Measurements from ENCODE around the gene ZNF346.
"Not testable (repeated sequence)": the region's sequence is repeated elsewhere in the genome, so short reads cannot be mapped to it uniquely, and the experiment has no call there.

The ZNF346 gene

GRCh38 chr5:177010153-177010552 lies 12.3 kb upstream of the ZNF346 start:
- no peak for DNase-seq (ENCODE audit: low read depth)

GRCh38 chr5:177015156-177015555 lies 7.3 kb upstream of the ZNF346 start:
- no peak for DNase-seq (ENCODE audit: low read depth)

DNA sequence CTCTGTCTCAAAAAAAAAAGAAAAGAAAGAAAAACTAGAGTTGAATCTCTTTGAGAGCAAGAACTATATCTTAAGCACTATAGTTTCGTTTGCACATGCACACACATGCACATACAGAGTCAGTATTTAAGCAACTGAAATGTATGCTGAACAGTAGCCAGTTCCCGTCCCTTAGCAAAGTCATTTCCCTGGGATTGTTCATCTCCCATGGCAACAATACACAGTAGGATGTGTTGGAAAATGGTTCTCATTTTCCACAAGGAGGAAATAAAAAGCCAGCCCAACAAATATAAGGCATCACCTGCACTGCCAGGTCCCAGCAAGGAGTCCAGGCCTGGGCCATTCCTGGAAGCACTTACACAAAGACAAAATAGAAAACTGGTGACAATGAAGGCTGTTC lies 4.2 kb upstream of the ZNF346 start:
- DNase-seq (ENCODE audit: low read depth), result no peak

DNA sequence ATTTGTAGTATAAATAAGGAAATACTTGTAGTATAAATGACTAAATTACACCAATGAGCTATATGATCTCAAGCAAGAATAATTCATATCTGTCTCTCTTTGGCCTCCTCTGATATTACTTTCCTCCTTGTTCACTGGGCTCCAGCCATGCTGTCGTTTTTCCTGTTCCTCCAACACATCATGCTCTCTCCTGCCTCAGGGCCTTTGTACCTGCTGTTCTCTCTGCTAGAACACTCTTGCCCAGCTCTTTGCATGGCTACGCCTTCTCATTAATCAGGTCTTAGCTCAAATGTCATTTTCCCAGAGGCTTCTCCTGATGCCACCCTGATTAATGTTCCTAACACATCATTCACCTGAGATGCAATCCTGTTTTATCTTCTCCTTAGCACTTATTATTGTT lies 2.5 kb upstream of the ZNF346 start:
- DNase-seq (ENCODE audit: low read depth), result no peak

DNA sequence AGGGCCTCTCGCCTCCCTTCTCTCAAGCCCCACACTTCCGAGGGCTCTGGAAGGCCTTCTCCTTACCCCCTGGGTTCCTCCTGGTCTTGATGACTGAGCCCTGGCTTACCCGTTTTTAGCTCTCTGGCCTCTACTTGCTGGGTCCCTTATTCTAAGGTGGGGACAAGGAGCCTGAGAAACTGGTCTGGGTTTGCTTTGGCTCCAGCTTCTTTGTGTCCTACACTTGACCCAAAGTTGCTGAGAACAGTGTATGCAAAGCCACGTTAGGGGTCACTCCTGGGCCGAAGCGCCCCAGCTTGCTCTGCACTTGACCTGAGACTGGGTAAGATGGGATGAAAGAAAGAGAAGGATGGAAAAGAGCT lies 788 bp downstream of the ZNF346 start:
- peak; percentile 4 for DNase-seq (ENCODE audit: low read depth)

- no peak for DNase-seq (ENCODE audit: low read depth)
Observed at GRCh38 chr5:177024559-177024958, 2.1 kb downstream of the ZNF346 start.

- no peak for DNase-seq (ENCODE audit: low read depth)
Observed at GRCh38 chr5:177025101-177025601, 2.7 kb downstream of the ZNF346 start.

DNA sequence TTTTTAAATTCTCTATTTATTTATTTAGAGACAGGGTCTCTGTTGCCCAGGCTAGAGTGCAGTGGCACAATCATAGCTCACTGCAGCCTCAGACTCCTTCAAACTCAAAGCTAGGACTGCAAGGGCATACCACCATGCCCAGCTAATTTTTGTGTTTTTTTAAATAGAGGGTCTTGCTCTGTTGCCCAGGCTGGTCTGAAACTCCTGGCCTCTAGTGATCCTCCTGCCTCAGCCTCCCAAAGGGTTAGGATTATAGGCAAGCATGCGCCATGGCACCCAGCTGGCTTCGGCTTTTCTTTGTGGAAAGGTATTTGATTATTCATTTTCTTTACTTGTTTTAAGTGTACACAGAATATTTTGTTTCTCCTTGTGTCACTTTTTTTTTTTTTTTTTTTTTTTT lies 5.2 kb downstream of the ZNF346 start:
- DNase-seq (ENCODE audit: low read depth), result no peak

DNA sequence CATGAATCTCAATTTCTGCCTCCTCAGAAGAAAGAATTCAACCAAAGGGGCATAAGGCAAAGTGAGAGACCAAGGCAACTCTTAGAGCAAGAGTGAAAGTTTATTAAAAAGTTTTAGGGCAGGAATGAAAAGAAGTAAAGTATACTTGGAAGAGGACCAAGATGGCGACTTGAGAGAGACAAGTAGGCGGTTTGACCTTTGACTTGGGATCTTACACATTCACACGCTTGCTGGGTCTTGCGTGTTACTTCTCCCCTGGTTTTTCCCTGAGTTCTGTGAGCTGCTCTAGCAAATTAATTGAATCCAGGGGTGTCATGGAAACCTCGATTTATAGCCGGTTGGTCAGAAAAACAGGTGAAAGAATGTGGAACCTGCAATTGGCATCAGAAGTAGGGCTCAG lies 7.0 kb downstream of the ZNF346 start:
- no peak for DNase-seq (ENCODE audit: low read depth)

DNA sequence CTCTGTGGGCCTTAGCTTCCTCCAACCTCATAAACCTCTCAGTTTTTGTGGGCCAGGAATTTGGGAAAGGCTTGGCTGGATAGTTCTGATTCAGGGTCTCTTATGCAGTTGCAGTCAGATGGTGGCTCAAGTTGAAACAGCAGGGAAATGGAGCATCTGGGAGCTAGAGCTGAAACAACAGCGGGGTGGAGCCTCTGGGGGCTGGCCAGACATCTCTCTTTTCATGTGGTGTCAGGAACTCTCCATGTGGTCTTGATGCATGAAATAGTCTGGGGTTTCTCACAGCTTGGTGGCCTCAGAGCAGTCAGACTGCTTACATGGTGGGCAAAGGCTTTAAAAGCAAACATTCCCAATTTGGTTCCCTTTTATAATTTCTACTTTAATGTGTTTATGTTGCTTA lies 13.5 kb downstream of the ZNF346 start:
- no peak for DNase-seq (ENCODE audit: low read depth)

- DNase-seq (ENCODE audit: low read depth), result no peak
Observed at GRCh38 chr5:177036443-177036842, 13.9 kb downstream of the ZNF346 start.

DNA sequence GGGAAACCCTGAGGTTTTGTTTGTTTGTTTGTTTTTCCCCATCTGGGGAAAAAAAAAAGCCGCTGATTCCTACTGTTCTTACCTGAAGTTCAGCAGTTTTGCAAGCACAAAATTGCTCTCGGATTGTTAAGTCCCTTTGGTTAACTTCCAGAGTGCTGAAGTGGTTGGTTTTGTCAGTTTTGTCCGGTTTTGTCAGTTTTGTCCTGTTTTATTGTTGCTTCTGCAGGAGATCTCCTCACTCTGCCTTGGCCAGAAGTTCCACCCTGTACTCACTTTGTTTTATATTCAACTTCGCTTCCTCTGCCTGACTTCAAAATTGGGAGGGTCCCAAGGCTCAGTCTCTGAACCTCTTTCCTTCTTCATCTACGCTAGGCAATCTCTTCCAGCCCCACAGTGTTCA lies 14.4 kb downstream of the ZNF346 start:
- no peak for DNase-seq (ENCODE audit: low read depth)

GRCh38 chr5:177040814-177041420 lies 18.4 kb downstream of the ZNF346 start:
- DNase-seq (ENCODE audit: low read depth), result no peak

GRCh38 chr5:177041936-177042335 lies 19.4 kb downstream of the ZNF346 start:
- no peak for DNase-seq (ENCODE audit: low read depth)

DNA sequence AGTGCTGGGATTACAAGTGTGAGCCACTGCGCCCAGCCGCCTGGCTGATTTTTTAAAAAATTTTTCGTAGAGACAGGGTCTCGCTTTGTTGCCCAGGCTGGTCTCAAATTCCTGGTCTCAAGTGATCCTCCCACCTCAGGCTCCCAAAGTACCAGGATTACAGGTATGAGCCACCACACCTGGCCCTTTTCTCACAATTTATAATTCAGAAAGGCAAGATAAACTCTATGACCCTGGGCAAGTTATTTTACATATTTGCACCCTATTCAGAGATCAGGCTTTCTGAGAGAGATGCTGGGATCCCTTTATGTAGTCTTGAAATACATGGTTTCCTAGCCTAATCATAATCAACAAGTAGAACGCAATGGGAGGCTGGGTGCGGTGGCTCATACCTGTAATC lies 20.6 kb downstream of the ZNF346 start:
- DNase-seq (ENCODE audit: low read depth), result no peak

- DNase-seq (ENCODE audit: low read depth), result no peak
Observed at GRCh38 chr5:177043958-177044357, 21.5 kb downstream of the ZNF346 start.

GRCh38 chr5:177044641-177045040 lies 22.1 kb downstream of the ZNF346 start:
- no peak for DNase-seq (ENCODE audit: low read depth)

GRCh38 chr5:177045631-177046030 lies 23.1 kb downstream of the ZNF346 start:
- no peak for DNase-seq (ENCODE audit: low read depth)

DNA sequence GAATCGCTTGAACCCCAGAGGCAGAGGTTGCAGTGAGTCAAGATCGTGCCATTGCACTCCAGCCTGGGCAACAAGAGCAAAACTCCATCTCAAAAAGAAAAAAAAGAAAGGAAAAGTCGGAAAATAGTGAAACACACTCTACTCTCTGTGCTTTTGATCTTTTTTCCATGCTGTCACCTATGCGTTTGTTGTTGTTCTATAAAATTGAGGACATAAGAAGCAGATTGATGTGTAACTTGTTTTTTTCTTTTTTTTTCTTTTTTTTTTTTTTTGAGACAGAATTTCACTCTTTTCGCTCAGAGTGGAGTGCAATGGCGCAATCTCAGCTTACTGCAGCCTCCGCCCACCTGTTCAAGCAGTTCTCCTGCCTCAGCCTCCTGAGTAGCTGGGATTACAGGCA lies 26.0 kb downstream of the ZNF346 start:
- DNase-seq (ENCODE audit: low read depth), result not testable (repeated sequence)

- DNase-seq (ENCODE audit: low read depth), result no peak
Observed at GRCh38 chr5:177049285-177049684, 26.8 kb downstream of the ZNF346 start.

- DNase-seq (ENCODE audit: low read depth), result no peak
Observed at GRCh38 chr5:177064500-177065277, 42.2 kb downstream of the ZNF346 start.

DNA sequence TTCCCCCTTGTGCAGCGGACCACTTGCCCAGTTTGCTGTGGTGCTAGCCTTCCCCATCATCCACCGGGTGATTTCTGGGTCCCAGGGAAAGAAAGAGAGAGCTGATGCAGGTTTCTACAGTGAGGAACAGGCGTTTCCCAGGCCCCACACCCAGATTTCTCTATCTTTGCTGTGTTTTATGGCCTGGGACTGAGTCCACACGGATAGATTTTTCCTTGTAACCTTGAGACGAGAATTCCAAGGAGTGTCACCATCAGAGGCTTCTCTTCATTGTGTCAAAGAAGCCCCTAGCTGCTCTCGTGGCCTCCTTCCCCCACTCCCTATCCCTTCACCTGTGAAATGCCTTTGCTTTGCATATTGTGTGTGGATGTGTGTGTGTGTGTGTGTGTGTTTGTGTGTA lies 43.0 kb downstream of the ZNF346 start:
- no peak for DNase-seq (ENCODE audit: low read depth)

DNA sequence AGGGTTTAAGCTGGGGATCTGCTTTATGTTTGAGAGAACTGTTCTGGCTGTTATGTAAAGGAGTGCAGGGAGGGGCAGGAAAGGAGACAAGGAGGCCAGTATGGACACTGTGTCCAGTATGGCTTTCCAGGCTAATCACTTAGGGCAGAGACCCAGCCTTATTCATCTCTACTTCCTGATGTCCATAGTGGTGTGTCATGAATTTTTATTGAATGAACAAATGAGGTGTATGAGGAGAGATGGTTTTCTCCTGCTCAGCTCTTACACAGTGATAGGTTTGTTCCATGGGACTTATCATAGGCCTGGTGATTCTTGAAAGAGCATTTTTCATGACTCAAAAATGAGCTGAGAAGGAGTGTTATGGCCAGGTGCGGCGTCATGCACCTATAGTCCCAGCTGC lies 43.7 kb downstream of the ZNF346 start:
- no peak for DNase-seq (ENCODE audit: low read depth)

- DNase-seq (ENCODE audit: low read depth), result no peak
Observed at GRCh38 chr5:177067503-177067902, 45.0 kb downstream of the ZNF346 start.
